NCI-H2029 treated with DMSO at 0.1 percent for 48 hours (cell line): ENCODE data around the gene EXO5.
"Not testable (repeated sequence)": the region's sequence is repeated elsewhere in the genome, so short reads cannot be mapped to it uniquely, and the experiment has no call there.

ENCODE experiments used
- DNase-seq: peaks from one replicate; lab custom pipeline; 2025; lab: John Stamatoyannopoulos, UW

Gene EXO5

GRCh38 chr1:40554807-40555206 is 46.2 kb downstream of the EXO5 start:
- DNase-seq = not testable (repeated sequence)

- no peak for DNase-seq
Observed at GRCh38 chr1:40556121-40556520, 47.6 kb downstream of the EXO5 start.

GRCh38 chr1:40558241-40558640 is 49.7 kb downstream of the EXO5 start:
- not testable (repeated sequence) for DNase-seq

GRCh38 chr1:40562185-40562584 is 53.6 kb downstream of the EXO5 start:
- no peak for DNase-seq

- no peak for DNase-seq
Observed at GRCh38 chr1:40563266-40563665, 54.7 kb downstream of the EXO5 start.

- DNase-seq = no peak
Observed at GRCh38 chr1:40564506-40564905, 55.9 kb downstream of the EXO5 start.

- no peak for DNase-seq
Observed at GRCh38 chr1:40564913-40565312, 56.3 kb downstream of the EXO5 start.
